ENCODE data around the gene NUDT14.
A peak's percentile ranks its signal among the peaks of the same experiment; 100 is the strongest.

NUDT14 gene

GRCh38 chr14:105176513-105176912 is 4.6 kb downstream of the NUDT14 start:
- no peak for DNase-seq (ENCODE audit: low read depth in 1 of 2, low spot score in 1 of 2)

GRCh38 chr14:105173901-105174894 is 6.9 kb downstream of the NUDT14 start:
- DNase-seq (ENCODE audit: low read depth in 1 of 2, low spot score in 1 of 2), result peak in 1 of 2 donors; percentile 20

- DNase-seq (ENCODE audit: low read depth in 1 of 2, low spot score in 1 of 2), result no peak
Measured at GRCh38 chr14:105173145-105173544, 8.0 kb downstream of the NUDT14 start.

DNA sequence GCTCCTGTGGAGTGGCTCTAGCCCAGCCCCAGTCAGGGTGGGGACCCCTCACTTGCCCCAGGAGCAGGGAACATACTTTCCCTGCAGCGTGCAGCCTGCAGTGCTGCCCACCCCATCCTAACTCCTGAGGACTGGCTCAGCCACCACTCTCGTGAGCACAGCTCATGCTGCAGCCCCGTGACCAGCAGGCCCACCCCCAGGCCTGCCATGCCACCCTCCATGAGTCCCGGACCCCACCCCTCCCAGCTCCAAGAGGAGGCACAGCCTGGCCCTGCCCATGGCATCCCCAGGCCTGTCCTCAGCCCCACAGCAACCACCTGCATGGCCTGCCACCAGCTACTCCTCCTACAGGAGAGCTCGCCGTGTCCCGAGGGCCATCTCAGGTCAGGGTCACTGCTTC is 8.6 kb downstream of the NUDT14 start:
- no peak for DNase-seq (ENCODE audit: low read depth in 1 of 2, low spot score in 1 of 2)

DNA sequence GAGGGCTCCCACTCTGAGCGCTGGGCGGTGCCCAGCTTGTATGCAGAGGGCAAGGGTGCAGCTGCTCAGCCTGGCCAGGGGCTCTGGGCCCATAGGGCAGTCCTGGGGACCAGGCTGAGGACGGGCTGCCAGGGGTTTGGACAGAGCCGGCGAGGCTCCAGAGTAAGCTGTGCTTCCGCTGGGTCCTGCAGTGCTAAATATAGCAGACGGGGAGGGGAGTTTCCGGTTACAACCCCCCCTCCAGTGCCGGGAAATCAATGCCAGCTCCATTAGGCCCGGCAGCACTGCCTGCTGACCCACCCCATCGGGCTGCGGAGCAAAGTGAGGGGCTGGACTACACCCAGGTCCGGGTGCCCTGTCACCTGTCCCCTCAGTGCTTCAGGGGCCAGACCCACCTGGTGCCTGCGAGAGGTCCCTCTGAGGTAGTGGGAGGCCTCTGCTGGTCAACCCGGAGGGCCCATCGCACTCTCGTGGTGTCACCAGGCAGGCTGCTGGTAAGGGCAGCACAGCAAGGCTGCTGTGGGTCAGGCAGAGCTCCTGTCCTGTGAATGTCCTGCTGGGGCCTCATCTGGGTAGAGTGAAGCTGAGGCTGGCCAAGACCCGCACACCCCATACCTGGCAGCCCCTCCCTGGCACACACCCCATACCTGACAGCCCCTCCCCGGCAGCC is 10.0 kb downstream of the NUDT14 start:
- no peak for DNase-seq (ENCODE audit: low read depth in 1 of 2, low spot score in 1 of 2)

- DNase-seq (ENCODE audit: low read depth in 1 of 2, low spot score in 1 of 2), result no peak
Measured at GRCh38 chr14:105169776-105170655, 11.1 kb downstream of the NUDT14 start.

GRCh38 chr14:105168979-105169507 is 12.1 kb downstream of the NUDT14 start:
- DNase-seq (ENCODE audit: low read depth in 1 of 2, low spot score in 1 of 2), result no peak

DNA sequence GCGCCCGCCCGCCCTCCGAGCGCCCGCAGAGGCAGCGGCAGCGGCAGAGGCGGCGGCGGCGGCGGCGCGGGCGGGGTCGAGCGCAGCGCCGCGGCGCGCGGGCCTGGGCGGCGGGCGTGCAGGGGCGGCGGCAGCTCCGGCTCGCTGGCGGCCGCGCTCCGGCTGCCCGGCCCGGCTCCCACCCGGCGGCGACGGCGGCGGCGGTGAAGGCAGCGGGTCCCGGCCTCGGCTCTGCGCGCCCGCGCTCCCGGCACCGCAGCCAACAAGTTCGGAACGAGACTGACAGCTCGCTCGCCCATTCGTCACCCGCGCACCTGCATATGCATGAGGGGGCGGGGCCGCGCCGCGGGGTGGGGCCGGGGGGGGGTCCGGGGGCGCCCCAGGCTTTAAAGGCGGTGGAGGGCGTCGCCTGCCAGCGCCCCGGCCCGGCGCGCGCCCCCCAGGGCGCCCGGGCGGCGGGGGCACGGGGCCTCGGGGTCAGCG is 12.6 kb downstream of the NUDT14 start, which contains the start of gene JAG2:
Gene JAG2 (minus strand): TSS at position 281 of the 483 bp plus-strand sequence. CDS start 356 bp downstream, outside the sequence.
- DNase-seq (ENCODE audit: low read depth in 1 of 2, low spot score in 1 of 2), result peak; percentile 20 to 31

GRCh38 chr14:105168093-105168420 is 13.1 kb downstream of the NUDT14 start:
- no peak for DNase-seq (ENCODE audit: low read depth in 1 of 2, low spot score in 1 of 2)

GRCh38 chr14:105167303-105168092 is 13.6 kb downstream of the NUDT14 start:
- DNase-seq (ENCODE audit: low read depth in 1 of 2, low spot score in 1 of 2), result no peak

DNA sequence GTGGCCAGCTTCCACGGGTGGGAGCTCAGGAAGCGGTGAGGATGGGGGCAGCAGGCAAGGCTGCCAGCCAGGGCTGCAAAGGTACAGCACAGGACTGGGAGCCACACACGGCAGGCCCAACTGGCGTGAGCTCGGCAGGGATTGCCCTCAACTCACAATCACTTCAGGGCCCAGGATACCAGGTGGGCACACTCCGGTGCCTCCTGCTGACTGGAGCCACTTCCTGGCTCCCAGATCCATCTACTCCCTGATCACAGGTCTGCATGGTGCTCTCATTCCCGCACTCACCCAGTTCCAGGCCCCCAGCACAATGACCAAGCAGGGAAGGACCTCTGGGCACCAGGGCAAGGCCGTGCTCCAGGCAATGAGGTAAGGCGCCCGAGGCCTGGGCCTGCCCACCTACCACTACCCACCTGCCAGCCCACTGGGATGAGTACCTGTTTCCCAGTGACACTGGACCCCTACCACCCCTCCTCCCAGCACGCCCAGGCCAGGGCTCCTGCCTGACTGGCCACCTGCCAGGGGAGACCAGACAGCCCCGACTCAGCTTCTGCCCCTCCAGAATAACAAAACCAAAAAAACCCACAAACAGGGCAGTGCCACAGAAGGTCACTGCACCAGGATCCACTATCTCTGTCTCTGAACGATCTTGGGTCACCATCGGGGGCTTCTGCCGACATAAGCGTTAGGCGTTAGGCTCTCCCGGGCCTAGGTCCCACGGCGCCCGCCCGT is 14.4 kb downstream of the NUDT14 start:
- DNase-seq (ENCODE audit: low read depth in 1 of 2, low spot score in 1 of 2), result no peak

- DNase-seq (ENCODE audit: low read depth in 1 of 2, low spot score in 1 of 2), result no peak
Measured at GRCh38 chr14:105165761-105166485, 15.2 kb downstream of the NUDT14 start.

GRCh38 chr14:105165134-105165704 is 15.9 kb downstream of the NUDT14 start:
- no peak for DNase-seq (ENCODE audit: low read depth in 1 of 2, low spot score in 1 of 2)

DNA sequence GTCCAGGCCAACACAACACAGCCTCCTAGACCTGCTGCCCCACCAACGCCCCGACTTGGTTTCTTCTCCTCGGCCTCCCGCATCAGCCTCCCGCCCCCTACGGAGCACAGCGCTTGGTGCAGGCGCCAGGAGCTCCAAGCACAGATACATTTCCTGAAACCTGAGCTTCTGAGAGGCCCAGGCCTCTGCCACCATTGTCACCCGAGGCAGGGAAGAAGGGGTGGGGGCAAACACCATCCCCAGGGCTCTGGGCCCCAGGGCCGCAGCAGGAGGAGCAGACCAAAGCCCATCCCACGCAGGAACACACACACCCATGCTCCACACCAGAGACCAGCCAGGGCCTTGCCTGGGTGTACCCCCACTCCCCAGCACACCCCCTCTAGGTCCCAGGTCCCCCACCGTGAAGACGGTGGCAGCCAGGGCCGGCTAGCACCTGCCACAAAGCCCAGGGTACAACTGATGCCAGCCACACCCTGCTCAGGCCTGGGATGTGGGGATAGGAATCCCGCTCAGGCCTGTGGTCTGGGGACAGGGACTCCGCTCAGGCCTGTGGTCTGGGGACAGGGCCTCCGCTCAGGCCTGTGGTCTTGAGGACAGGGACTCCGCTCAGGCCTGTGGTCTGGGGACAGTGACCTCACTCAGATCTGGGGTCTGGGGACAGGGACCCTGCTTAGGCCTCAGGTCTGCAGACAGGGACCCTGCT is 17.9 kb downstream of the NUDT14 start:
- DNase-seq (ENCODE audit: low read depth in 1 of 2, low spot score in 1 of 2), result no peak

DNA sequence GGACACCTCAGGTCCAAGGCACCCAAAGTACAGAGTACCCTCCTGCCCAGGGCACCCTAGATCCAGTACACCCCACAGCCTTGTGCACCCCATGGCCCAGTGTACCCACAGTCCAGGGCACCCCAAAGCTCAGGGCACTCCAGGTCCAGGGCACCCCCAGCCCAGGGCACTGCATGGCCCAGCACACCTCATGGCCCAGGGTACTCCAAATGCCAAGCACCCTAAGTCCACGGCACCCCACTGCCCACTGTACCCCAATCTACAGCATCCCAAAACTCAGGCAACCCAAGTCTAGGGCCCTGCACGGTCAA is 18.5 kb downstream of the NUDT14 start:
- no peak for DNase-seq (ENCODE audit: low read depth in 1 of 2, low spot score in 1 of 2)

DNA sequence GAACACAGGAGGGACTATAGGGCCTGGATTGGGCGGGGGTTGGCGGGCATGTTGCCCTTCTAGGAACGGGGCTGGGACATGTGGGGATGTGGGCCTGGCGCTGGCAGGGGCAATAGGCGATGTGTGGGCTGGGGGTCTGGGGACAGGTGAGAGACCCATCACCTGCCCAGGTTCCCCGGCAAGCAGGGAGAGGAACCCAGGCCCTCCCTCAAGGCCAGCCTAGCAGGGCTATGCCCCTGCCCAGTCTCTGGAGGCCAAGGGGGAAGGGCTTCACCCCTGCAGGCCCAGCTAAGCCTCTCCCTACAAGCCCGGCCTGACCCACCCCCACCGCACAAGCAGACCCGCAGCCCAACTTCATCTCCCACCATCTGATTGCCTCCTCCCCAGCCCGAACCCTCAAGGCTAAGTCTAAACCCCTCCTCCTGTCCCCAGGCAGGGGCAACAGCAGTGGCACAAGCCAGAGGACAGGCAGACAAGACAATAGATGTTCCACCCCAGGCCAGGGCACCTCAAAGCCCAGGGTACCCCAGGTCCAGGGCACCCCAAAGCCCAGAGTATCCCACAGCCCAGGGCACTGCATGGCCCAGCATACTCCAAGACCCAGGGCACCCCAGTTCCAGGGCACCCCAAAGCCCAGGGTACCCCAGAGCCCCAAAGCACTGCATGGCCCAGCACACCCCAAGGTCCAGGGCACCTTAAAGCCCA is 19.0 kb downstream of the NUDT14 start:
- DNase-seq (ENCODE audit: low read depth in 1 of 2, low spot score in 1 of 2), result no peak

- no peak for DNase-seq (ENCODE audit: low read depth in 1 of 2, low spot score in 1 of 2)
Measured at GRCh38 chr14:105161309-105161708, 19.8 kb downstream of the NUDT14 start.
